ENCODE results near the gene RHOXF2. TPM values are rescaled to one million over a fixed set of nuclear protein-coding genes. Genes with fewer than 3 reads are reported as not detected.

Gene RHOXF2
- total and polyA plus RNA-seq, 9 of the 15 experiments (the other 6 are each of a cell fraction or from before 2014, with no cell fraction given) = 36.0 to 200 (median 141) TPM

- CTCF ChIA-PET (ENCODE audit: low intra/inter-chr PET ratio) = no interaction called here
Observed at GRCh38 chrX:120140293-120140981, 18.0 kb upstream of the RHOXF2 start.

More at GRCh38 chrX:120140293-120140981, 18.0 kb upstream of the RHOXF2 start:
- Histone ChIP-seq H3K27me3 (ENCODE audit: control insufficient read depth in 2 of 2, insufficient read depth in 2 of 2, low read length in 2 of 2) (no peaks in the 10 kb centered on the region), H3K27ac (ENCODE audit: extremely low read depth, low read depth, low read length) (no peak overlapping the region), H3K9ac (ENCODE audit: insufficient read depth in 1 of 2, low read depth in 2 of 2, low read length in 2 of 2) (no peak overlapping the region), H3K79me2 (ENCODE audit: control insufficient read depth, insufficient read depth, low read length) (no peaks in the 10 kb centered on the region), H3K36me3 (ENCODE audit: control insufficient read depth, insufficient read depth, low read length) (no peaks in the 10 kb centered on the region), H2AFZ (ENCODE audit: low read depth, low read length) (no peak overlapping the region), H3K9me1 (ENCODE audit: control insufficient read depth, insufficient read depth, low read length) (no peaks in the 10 kb centered on the region), H3K4me3 (no peak overlapping the region), H3K9me3 (replicated peaks; ENCODE audit: control insufficient read depth, insufficient read depth, low read depth, low read length) (no peaks in the 10 kb centered on the region), H3K4me2 (ENCODE audit: insufficient read depth, low read length) (no peak overlapping the region), H4K20me1 (replicated peaks; ENCODE audit: control insufficient read depth, insufficient read depth, low read length) (no peaks in the 10 kb centered on the region), H3K4me1 (replicated peaks in 1 of 2; ENCODE audit: control insufficient read depth in 2 of 2, insufficient read depth in 2 of 2, low read length in 2 of 2) (peaks cover 3 to 4% of the 10 kb centered on the region in 2 experiments; a peak in 3 of 5 replicates)
- BruUV-seq (replicated peaks) = no TSS peak
- TF ChIP-seq PTTG1 (tag; IDR thresholded peaks at IDR 0.05; ENCODE audit: low read depth) (no peak), ZNF280A (IDR thresholded peaks at IDR 0.05; ENCODE audit: low read depth, partially characterized antibody) (no peak), TBL1XR1 (IDR thresholded peaks at IDR 0.05; ENCODE audit: low read length in 2 of 2) (no peak), SMAD2 (IDR thresholded peaks at IDR 0.05; ENCODE audit: low read depth, low read length) (no peak), NFIX (CRISPR knock-in tag; IDR thresholded peaks at IDR 0.05; ENCODE audit: low read depth) (no peak), RAD51 (IDR thresholded peaks at IDR 0.05; ENCODE audit: borderline replicate concordance, low read depth) (no peak), USF2 (CRISPR knock-in tag; IDR thresholded peaks at IDR 0.05) (no peak), ETS2 (tag; IDR thresholded peaks at IDR 0.05; ENCODE audit: borderline replicate concordance, poor library complexity, severe bottlenecking) (no peak)
- TF ChIP-seq, protein P1, sequence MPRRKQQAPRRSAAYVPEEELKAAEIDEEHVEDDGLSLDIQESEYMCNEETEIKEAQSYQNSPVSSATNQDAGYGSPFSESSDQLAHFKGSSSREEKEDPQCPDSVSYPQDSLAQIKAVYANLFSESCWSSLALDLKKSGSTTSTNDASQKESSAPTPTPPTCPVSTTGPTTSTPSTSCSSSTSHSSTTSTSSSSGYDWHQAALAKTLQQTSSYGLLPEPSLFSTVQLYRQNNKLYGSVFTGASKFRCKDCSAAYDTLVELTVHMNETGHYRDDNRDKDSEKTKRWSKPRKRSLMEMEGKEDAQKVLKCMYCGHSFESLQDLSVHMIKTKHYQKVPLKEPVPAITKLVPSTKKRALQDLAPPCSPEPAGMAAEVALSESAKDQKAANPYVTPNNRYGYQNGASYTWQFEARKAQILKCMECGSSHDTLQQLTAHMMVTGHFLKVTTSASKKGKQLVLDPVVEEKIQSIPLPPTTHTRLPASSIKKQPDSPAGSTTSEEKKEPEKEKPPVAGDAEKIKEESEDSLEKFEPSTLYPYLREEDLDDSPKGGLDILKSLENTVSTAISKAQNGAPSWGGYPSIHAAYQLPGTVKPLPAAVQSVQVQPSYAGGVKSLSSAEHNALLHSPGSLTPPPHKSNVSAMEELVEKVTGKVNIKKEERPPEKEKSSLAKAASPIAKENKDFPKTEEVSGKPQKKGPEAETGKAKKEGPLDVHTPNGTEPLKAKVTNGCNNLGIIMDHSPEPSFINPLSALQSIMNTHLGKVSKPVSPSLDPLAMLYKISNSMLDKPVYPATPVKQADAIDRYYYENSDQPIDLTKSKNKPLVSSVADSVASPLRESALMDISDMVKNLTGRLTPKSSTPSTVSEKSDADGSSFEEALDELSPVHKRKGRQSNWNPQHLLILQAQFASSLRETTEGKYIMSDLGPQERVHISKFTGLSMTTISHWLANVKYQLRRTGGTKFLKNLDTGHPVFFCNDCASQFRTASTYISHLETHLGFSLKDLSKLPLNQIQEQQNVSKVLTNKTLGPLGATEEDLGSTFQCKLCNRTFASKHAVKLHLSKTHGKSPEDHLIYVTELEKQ (CRISPR knock-in tag; IDR thresholded peaks at IDR 0.05) = no peak
- TF ChIP-seq, protein P2, sequence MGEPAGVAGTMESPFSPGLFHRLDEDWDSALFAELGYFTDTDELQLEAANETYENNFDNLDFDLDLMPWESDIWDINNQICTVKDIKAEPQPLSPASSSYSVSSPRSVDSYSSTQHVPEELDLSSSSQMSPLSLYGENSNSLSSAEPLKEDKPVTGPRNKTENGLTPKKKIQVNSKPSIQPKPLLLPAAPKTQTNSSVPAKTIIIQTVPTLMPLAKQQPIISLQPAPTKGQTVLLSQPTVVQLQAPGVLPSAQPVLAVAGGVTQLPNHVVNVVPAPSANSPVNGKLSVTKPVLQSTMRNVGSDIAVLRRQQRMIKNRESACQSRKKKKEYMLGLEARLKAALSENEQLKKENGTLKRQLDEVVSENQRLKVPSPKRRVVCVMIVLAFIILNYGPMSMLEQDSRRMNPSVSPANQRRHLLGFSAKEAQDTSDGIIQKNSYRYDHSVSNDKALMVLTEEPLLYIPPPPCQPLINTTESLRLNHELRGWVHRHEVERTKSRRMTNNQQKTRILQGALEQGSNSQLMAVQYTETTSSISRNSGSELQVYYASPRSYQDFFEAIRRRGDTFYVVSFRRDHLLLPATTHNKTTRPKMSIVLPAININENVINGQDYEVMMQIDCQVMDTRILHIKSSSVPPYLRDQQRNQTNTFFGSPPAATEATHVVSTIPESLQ (CRISPR knock-in tag; IDR thresholded peaks at IDR 0.05) = no peak
- no peak for FAIRE-seq
- DNase-seq (ENCODE audit: extremely low read depth in 1 of 4, low spot score in 3 of 4) = no peak
- POLR2A ChIA-PET = no interaction called here
- WGBS (ENCODE audit: insufficient coverage, low coverage, missing lambda C conversion rate) = 63% methylated on average over 10 of the region's 11 CpGs
- in situ Hi-C loops (cut with MboI) (no loop called here), intact Hi-C loops (cut with micrococcal nuclease) (loop anchor here (10.0 kb wide), 1 partner anchor 46 kb away; no protein-coding TSS in a partner anchor)
- no peak for ATAC-seq
